Liver (tissue), 9 donors: ENCODE measurements around the gene RAB13. TPM values are rescaled to one million over a fixed set of nuclear protein-coding genes. Genes with fewer than 3 reads are reported as not detected.
"Not testable (repeated sequence)": the region's sequence is repeated elsewhere in the genome, so short reads cannot be mapped to it uniquely, and the experiment has no call there.

Source experiments
- DNase-seq: peaks from one replicate; pipeline ENCODE4 v3.0.0-alpha.2; 2017; ENCODE audit warnings: low spot score
- H3K27ac ChIP-seq, 2 donors: one replicate each; pipeline ENCODE4 v1.7.0; 2013; ENCODE audit warnings: inconsistent platforms in 2 of 2, low read length in 2 of 2, control low read depth in 1 of 2, low read depth in 1 of 2, mild to moderate bottlenecking in 1 of 2
- H3K27me3 ChIP-seq, 4 donors: one replicate each; pipeline versions ENCODE4 v1.6.1 to v1.7.0; 2013; ENCODE audit warnings: low read length in 3 of 4, inconsistent platforms in 1 of 4, mild to moderate bottlenecking in 1 of 4, moderate library complexity in 1 of 4; ENCODE audit not compliant: control insufficient read depth in 4 of 4, insufficient read depth in 4 of 4
- H3K36me3 ChIP-seq, 4 donors: one replicate each; pipeline versions ENCODE4 v1.6.1 to v1.7.0; 2013; ENCODE audit warnings: low read length in 3 of 4, mild to moderate bottlenecking in 3 of 4, low read depth in 1 of 4, moderate library complexity in 1 of 4; ENCODE audit not compliant: control insufficient read depth in 4 of 4, insufficient read depth in 3 of 4
- H3K4me1 ChIP-seq, 4 donors: one replicate each; pipeline versions ENCODE4 v1.6.1 to v1.7.0; 2013; ENCODE audit warnings: low read length in 3 of 4, mild to moderate bottlenecking in 3 of 4, moderate library complexity in 1 of 4; ENCODE audit not compliant: control insufficient read depth in 4 of 4, insufficient read depth in 4 of 4
- H3K4me3 ChIP-seq, 3 donors: one replicate each; pipeline versions ENCODE4 v1.6.1 to v1.7.0; 2013; ENCODE audit warnings: low read length in 3 of 3, control low read depth in 1 of 3, low read depth in 1 of 3, mild to moderate bottlenecking in 1 of 3
- H3K9ac ChIP-seq, 2 donors: one replicate each; pipeline ENCODE4 v1.7.0; 2013; ENCODE audit warnings: low read length in 2 of 2, mild to moderate bottlenecking in 2 of 2, moderate library complexity in 2 of 2, control low read depth in 1 of 2, low read depth in 1 of 2
- H3K9me3 ChIP-seq, 4 donors: one replicate each; pipeline versions ENCODE4 v1.6.1 to v1.7.0; 2013; ENCODE audit warnings: low read length in 3 of 4; ENCODE audit not compliant: control insufficient read depth in 4 of 4
- EGR1 ChIP-seq, 2 donors: IDR thresholded peaks; 2 replicates each; pipeline ENCODE4 v1.6.1; 2016 to 2018; ENCODE audit warnings: antibody characterized with exemption in 2 of 2, low read depth in 2 of 2
- FOXA1 ChIP-seq: IDR thresholded peaks from 2 replicates; pipeline ENCODE4 v1.6.1; 2016; ENCODE audit warnings: antibody characterized with exemption
- FOXA2 ChIP-seq: IDR thresholded peaks from 2 replicates; pipeline ENCODE4 v1.6.1; 2016; ENCODE audit warnings: antibody characterized with exemption
- GABPA ChIP-seq, 2 donors: IDR thresholded peaks in 1 of 2; conservative IDR thresholded peaks in 1 of 2; 2 replicates each; pipeline ENCODE4 v1.6.1; 2016; ENCODE audit warnings: antibody characterized with exemption in 2 of 2, mild to moderate bottlenecking in 1 of 2, moderate library complexity in 1 of 2
- HNF4G ChIP-seq: IDR thresholded peaks from 2 replicates; pipeline ENCODE4 v1.6.1; 2016; ENCODE audit warnings: antibody characterized with exemption
- JUND ChIP-seq, 2 donors: IDR thresholded peaks; 2 replicates each; pipeline ENCODE4 v1.6.1; 2016; ENCODE audit warnings: antibody characterized with exemption in 2 of 2
- NR2F2 ChIP-seq: IDR thresholded peaks from 2 replicates; pipeline ENCODE4 v1.6.1; 2016; ENCODE audit warnings: antibody characterized with exemption
- RAD21 ChIP-seq, 2 donors: IDR thresholded peaks; 2 replicates each; pipeline ENCODE4 v1.6.1; 2016; ENCODE audit warnings: antibody characterized with exemption in 2 of 2, mild to moderate bottlenecking in 2 of 2
- SP1 ChIP-seq: IDR thresholded peaks from 2 replicates; pipeline ENCODE4 v1.6.1; 2018; ENCODE audit warnings: antibody characterized with exemption, mild to moderate bottlenecking
- TAF1 ChIP-seq: conservative IDR thresholded peaks from 2 replicates; pipeline ENCODE4 v1.6.1; 2016; ENCODE audit warnings: antibody characterized with exemption, mild to moderate bottlenecking
- YY1 ChIP-seq: IDR thresholded peaks from 2 replicates; pipeline ENCODE4 v1.6.1; 2016; ENCODE audit warnings: antibody characterized with exemption, mild to moderate bottlenecking
- ZBTB33 ChIP-seq: IDR thresholded peaks from 2 replicates; pipeline ENCODE4 v1.6.1; 2016; ENCODE audit warnings: antibody characterized with exemption
- WGBS: extraction: QIAGEN DNeasy Blood & Tissue Kit; methylation state at CpG from one replicate; pipeline ENCODE4 v1.1.7; 2013; 5-methylcytosine and 5-hydroxymethylcytosine counted together
- polyA plus RNA-seq, 2 donors: library from polyadenylated mRNA; stranded (reverse) in 1 of 2; unstranded in 1 of 2; fragments of 200-250 nt in 1 of 2; fragments of >200 nt in 1 of 2; fragmentation: Nextera tagmentation in 1 of 2; extraction: Ambion mirVana in 1 of 2; gene quantifications; one replicate each; pipeline versions ENCODE4 v1.2.1 to v1.2.3, GENCODE V29; 2013 to 2015
- total RNA-seq, 2 donors: library from RNA; depleted of rRNA; stranded (reverse); fragments of >200 nt; gene quantifications; one replicate each; pipeline ENCODE4 v1.2.3, GENCODE V29; 2014
- TF ChIP-seq, protein P1 (sequence below): IDR thresholded peaks from 2 replicates; pipeline ENCODE4 v1.6.1; 2016; ENCODE audit warnings: antibody characterized with exemption
- TF ChIP-seq, protein P2 (sequence below): IDR thresholded peaks from 2 replicates; pipeline ENCODE4 v1.6.1; 2016; ENCODE audit warnings: antibody characterized with exemption, mild to moderate bottlenecking
- TF ChIP-seq, protein P3 (sequence below): fragments of 150-350 bp; IDR thresholded peaks from 2 replicates; pipeline ENCODE4 v1.5.1; 2017; ENCODE audit warnings: improper control_type of control experiment, low read depth, low read length; ENCODE audit not compliant: missing input control
- TF ChIP-seq, protein P4 (sequence below): IDR thresholded peaks from 2 replicates; pipeline ENCODE4 v1.6.1; 2016; ENCODE audit warnings: antibody characterized with exemption
- donor health status: healthy.
- donor health status: healthy.
- donor health status: healthy.
- donor health status: healthy.
- donor health status: healthy.

Gene RAB13
- total RNA-seq (10 to 100 TPM; 18.0 to 20.6 TPM), polyA plus RNA-seq (10 to 100 TPM; 44.3 to 72.9 TPM)

GRCh38 chr1:153985941-153986761, at the start of gene RAB13:
TSS of gene RAB13 (minus strand) at chr1:153986339. CDS start at chr1:153986236, 103 bp downstream.
- Histone ChIP-seq H3K27me3 (no peaks in the 10 kb centered on the region), H3K9me3 (no peaks in the 10 kb centered on the region), H3K4me3 (peak within 1 kb of the TSS; percentile 56 to 76 (median 64)), H3K4me1 (peaks cover 4 to 18% (median 12%) of the 10 kb centered on the region in 4 donors), H3K36me3 (peaks cover 0 to 6% (median 3%) of the 10 kb centered on the region in 4 donors), H3K27ac (peak within 1 kb of the TSS; percentile 71 to 80), H3K9ac (peak within 1 kb of the TSS; percentile 57 to 88)
- peak; percentile 83 for DNase-seq
- TF ChIP-seq TAF1 (peak; percentile 37), RAD21 (IDR thresholded peaks at IDR 0.05) (no peak), JUND (IDR thresholded peaks at IDR 0.05) (no peak), YY1 (peak; percentile 29)
- TF ChIP-seq, protein P1, sequence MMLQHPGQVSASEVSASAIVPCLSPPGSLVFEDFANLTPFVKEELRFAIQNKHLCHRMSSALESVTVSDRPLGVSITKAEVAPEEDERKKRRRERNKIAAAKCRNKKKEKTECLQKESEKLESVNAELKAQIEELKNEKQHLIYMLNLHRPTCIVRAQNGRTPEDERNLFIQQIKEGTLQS = no peak
- WGBS = 2% methylated on average over 32 of the region's 32 CpGs

GRCh38 chr1:154033697-154034096, 47.6 kb upstream of the RAB13 start:
- not testable (repeated sequence) for H3K9me3 ChIP-seq, DNase-seq, H3K9ac ChIP-seq, H3K4me3 ChIP-seq, H3K27ac ChIP-seq, H3K27me3 ChIP-seq, H3K36me3 ChIP-seq, H3K4me1 ChIP-seq
- WGBS = 95% methylated on average over 1 of the region's 1 CpG

- 96% methylated on average over 1 of the region's 1 CpG for WGBS
- Histone ChIP-seq H3K36me3 (no peaks in the 10 kb centered on the region), H3K27ac (no peak overlapping the region), H3K9me3 (no peaks in the 10 kb centered on the region), H3K27me3 (no peaks in the 10 kb centered on the region), H3K4me1 (peaks cover 0 to 2% (median 0%) of the 10 kb centered on the region in 4 donors), H3K9ac (no peak overlapping the region), H3K4me3 (no peak overlapping the region)
- TF ChIP-seq YY1 = no peak
- TF ChIP-seq, protein P2, sequence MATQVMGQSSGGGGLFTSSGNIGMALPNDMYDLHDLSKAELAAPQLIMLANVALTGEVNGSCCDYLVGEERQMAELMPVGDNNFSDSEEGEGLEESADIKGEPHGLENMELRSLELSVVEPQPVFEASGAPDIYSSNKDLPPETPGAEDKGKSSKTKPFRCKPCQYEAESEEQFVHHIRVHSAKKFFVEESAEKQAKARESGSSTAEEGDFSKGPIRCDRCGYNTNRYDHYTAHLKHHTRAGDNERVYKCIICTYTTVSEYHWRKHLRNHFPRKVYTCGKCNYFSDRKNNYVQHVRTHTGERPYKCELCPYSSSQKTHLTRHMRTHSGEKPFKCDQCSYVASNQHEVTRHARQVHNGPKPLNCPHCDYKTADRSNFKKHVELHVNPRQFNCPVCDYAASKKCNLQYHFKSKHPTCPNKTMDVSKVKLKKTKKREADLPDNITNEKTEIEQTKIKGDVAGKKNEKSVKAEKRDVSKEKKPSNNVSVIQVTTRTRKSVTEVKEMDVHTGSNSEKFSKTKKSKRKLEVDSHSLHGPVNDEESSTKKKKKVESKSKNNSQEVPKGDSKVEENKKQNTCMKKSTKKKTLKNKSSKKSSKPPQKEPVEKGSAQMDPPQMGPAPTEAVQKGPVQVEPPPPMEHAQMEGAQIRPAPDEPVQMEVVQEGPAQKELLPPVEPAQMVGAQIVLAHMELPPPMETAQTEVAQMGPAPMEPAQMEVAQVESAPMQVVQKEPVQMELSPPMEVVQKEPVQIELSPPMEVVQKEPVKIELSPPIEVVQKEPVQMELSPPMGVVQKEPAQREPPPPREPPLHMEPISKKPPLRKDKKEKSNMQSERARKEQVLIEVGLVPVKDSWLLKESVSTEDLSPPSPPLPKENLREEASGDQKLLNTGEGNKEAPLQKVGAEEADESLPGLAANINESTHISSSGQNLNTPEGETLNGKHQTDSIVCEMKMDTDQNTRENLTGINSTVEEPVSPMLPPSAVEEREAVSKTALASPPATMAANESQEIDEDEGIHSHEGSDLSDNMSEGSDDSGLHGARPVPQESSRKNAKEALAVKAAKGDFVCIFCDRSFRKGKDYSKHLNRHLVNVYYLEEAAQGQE = no peak
- no peak for TF ChIP-seq FOXA2
- TF ChIP-seq, protein P3, sequence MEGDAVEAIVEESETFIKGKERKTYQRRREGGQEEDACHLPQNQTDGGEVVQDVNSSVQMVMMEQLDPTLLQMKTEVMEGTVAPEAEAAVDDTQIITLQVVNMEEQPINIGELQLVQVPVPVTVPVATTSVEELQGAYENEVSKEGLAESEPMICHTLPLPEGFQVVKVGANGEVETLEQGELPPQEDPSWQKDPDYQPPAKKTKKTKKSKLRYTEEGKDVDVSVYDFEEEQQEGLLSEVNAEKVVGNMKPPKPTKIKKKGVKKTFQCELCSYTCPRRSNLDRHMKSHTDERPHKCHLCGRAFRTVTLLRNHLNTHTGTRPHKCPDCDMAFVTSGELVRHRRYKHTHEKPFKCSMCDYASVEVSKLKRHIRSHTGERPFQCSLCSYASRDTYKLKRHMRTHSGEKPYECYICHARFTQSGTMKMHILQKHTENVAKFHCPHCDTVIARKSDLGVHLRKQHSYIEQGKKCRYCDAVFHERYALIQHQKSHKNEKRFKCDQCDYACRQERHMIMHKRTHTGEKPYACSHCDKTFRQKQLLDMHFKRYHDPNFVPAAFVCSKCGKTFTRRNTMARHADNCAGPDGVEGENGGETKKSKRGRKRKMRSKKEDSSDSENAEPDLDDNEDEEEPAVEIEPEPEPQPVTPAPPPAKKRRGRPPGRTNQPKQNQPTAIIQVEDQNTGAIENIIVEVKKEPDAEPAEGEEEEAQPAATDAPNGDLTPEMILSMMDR = no peak
- no peak for TF ChIP-seq NR2F2
- no peak for TF ChIP-seq GABPA (IDR thresholded peaks at IDR 0.05 in 1 of 2, conservative IDR thresholded peaks at IDR 0.05 in 1 of 2)
- no peak for TF ChIP-seq SP1
- TF ChIP-seq, protein P4, sequence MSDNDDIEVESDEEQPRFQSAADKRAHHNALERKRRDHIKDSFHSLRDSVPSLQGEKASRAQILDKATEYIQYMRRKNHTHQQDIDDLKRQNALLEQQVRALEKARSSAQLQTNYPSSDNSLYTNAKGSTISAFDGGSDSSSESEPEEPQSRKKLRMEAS = no peak
- TF ChIP-seq FOXA1 = no peak
- TF ChIP-seq TAF1 = no peak
- no peak for TF ChIP-seq RAD21 (IDR thresholded peaks at IDR 0.05)
- no peak for TF ChIP-seq EGR1 (IDR thresholded peaks at IDR 0.05; ENCODE audit: low read depth in 2 of 2)
- TF ChIP-seq HNF4G = no peak
- TF ChIP-seq ZBTB33 = no peak
- no peak for TF ChIP-seq JUND (IDR thresholded peaks at IDR 0.05)
- DNase-seq = no peak
Observed at GRCh38 chr1:154019940-154020339, 33.8 kb upstream of the RAB13 start.
